Right atrium auricular region (tissue), 2 donors: ENCODE results near the gene RWDD1. TPM values are rescaled to one million over a fixed set of nuclear protein-coding genes. Genes with fewer than 3 reads are reported as not detected.

Experiments
- DNase-seq: peaks from one replicate; pipeline ENCODE4 v3.0.0-alpha.2; 2019; ENCODE audit warnings: low spot score
- H3K27ac ChIP-seq, 2 donors: fragments of 200-600 bp; sonication (generic); 1 replicate in 1 of 2; 2 replicates in 1 of 2; pipeline ENCODE4 v1.5.1; 2016 to 2019
- H3K27me3 ChIP-seq, 2 donors: fragments of 200-600 bp; sonication (generic); one replicate each; pipeline versions ENCODE4 v1.5.1 to v1.6.0; 2017 to 2019
- H3K36me3 ChIP-seq: fragments of 200-600 bp; sonication (generic); one replicate; pipeline ENCODE4 v1.5.1; 2016
- H3K4me1 ChIP-seq, 2 donors: fragments of 200-600 bp; sonication (generic); one replicate each; pipeline versions ENCODE4 v1.5.1 to v1.6.0; 2017 to 2019
- H3K4me3 ChIP-seq, 2 donors: fragments of 200-600 bp; sonication (generic); 1 replicate in 1 of 2; 2 replicates in 1 of 2; pipeline ENCODE4 v1.5.1; 2017 to 2019; ENCODE audit warnings: mild to moderate bottlenecking in 1 of 2, moderate library complexity in 1 of 2
- H3K9me3 ChIP-seq, 2 donors: fragments of 200-600 bp; sonication (generic); one replicate each; pipeline ENCODE4 v1.5.1; 2019
- total RNA-seq, 2 donors: library from RNA; depleted of rRNA; stranded (reverse); fragments of >200 nt; gene quantifications; one replicate each; pipeline ENCODE4 v1.1.0, GENCODE V29; 2016
- TF ChIP-seq, protein P1 (sequence below), 2 donors: fragments of 200-600 bp; sonication (generic); IDR thresholded peaks; one replicate each; pipeline ENCODE4 v1.5.1; 2019; ENCODE audit warnings: antibody characterized with exemption in 2 of 2

Gene RWDD1
- total RNA-seq, 2 donors from 2014 or later = 42.2 to 46.9 TPM

DNA sequence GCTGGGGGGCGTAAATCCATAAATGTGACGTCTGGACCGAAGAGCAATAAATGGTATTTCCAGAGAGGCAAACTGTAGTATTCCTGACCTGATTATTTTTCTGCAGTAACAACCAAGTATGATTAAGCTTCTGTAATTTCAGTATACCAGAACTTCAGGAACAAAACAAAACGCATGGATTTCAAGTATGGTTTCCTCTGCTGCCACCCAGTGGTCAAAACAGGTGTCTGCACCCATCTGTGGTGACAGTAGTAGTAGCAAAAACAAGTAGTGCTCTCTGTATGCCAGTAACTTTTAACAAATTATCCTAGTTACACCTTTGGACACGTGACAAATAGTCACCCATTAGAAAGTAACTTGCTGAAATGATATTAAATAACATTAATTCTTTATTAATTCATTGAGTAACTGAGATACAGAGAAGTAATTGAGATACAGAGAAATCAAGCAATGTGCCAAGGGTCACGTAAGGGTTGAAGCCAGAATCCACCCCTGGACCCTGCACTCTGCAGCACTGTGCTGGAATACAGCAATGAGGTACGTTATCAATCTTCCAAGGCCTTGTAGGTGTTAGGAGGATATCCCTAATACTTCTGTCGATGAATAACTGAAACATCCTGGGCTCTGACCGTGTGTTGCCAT is 9.8 kb upstream of the RWDD1 start:
- Histone ChIP-seq H3K36me3 (no peaks in the 10 kb centered on the region), H3K4me1 (peaks cover 0 to 14% of the 10 kb centered on the region in 2 donors), H3K27ac (no peak overlapping the region), H3K4me3 (peak overlapping the region in 1 of 2 donors; percentile 15), H3K27me3 (no peaks in the 10 kb centered on the region), H3K9me3 (no peaks in the 10 kb centered on the region)
- TF ChIP-seq, protein P1, sequence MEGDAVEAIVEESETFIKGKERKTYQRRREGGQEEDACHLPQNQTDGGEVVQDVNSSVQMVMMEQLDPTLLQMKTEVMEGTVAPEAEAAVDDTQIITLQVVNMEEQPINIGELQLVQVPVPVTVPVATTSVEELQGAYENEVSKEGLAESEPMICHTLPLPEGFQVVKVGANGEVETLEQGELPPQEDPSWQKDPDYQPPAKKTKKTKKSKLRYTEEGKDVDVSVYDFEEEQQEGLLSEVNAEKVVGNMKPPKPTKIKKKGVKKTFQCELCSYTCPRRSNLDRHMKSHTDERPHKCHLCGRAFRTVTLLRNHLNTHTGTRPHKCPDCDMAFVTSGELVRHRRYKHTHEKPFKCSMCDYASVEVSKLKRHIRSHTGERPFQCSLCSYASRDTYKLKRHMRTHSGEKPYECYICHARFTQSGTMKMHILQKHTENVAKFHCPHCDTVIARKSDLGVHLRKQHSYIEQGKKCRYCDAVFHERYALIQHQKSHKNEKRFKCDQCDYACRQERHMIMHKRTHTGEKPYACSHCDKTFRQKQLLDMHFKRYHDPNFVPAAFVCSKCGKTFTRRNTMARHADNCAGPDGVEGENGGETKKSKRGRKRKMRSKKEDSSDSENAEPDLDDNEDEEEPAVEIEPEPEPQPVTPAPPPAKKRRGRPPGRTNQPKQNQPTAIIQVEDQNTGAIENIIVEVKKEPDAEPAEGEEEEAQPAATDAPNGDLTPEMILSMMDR (IDR thresholded peaks at IDR 0.05) = peak; percentile 89 to 96
- DNase-seq = peak; percentile 88

DNA sequence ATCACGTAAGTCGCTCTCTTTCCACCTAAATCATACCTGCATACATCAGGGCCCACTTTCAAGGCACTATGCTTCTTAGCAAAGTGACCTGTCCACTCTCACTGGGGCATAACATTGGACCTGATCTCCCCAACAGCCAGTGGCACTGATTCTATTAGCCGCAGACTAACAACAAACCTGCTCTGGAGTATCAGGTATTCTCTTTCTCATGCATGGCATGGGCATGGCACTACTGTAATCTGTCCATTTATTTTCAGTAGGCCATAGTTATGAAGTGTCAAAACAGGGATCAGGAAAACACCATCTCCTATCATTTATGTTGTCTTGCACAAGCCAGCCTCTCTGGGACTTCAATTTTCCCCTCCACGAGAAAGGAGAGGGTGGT is 9.3 kb upstream of the RWDD1 start:
- TF ChIP-seq, protein P1 (IDR thresholded peaks at IDR 0.05) = no peak
- Histone ChIP-seq H3K27ac (no peak overlapping the region), H3K9me3 (no peaks in the 10 kb centered on the region), H3K36me3 (no peaks in the 10 kb centered on the region), H3K27me3 (no peaks in the 10 kb centered on the region), H3K4me1 (peaks cover 0 to 14% of the 10 kb centered on the region in 2 donors), H3K4me3 (no peak overlapping the region)
- no peak for DNase-seq

DNA sequence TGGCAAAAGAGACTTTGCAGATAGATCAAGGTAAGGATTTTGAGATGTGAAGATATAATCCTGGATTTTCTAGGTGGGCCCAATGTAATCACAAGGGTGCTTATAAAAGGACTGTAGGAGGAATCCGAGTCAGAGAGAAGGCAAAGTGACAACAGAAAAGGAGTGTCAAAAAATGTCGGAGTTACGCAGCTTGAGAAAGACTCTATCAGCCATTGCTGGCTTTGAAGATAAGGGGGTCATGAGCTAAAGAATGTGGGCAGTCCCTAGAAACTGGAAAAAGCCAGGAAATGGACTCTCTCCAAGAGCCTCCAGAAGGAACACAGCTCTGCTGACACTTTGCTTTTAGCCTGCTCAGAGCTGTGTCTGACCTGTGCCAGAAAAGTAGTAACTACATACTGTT is 8.7 kb upstream of the RWDD1 start:
- Histone ChIP-seq H3K36me3 (no peaks in the 10 kb centered on the region), H3K4me1 (peaks cover 0 to 12% of the 10 kb centered on the region in 2 donors), H3K4me3 (no peak overlapping the region), H3K9me3 (no peaks in the 10 kb centered on the region), H3K27me3 (no peaks in the 10 kb centered on the region), H3K27ac (peak overlapping the region in 1 of 2 donors; percentile 10)
- no peak for DNase-seq
- TF ChIP-seq, protein P1 (IDR thresholded peaks at IDR 0.05) = no peak

DNA sequence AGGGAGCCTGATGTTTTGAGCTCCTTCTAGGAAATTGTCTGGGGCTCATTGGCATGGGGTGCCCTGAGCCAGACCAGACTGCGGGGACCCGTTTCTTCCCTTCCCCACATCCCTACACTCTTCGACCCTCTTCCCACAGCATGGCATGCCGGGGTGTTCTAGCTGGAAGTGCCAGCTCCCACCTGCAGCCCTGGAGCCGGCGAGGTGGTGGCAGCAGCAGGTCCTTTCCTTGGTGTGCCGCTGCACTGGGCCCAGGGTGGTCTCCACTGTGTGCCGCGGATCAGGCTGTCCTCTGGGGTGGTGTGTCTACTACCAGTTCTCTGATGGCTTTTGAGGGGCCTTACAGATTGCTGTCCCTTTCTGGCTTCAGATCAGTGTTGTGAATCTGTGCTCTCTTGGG is 7.5 kb upstream of the RWDD1 start:
- Histone ChIP-seq H3K9me3 (no peaks in the 10 kb centered on the region), H3K36me3 (no peaks in the 10 kb centered on the region), H3K4me3 (no peak overlapping the region), H3K4me1 (peaks cover 0 to 8% of the 10 kb centered on the region in 2 donors), H3K27ac (no peak overlapping the region), H3K27me3 (no peaks in the 10 kb centered on the region)
- TF ChIP-seq, protein P1 (IDR thresholded peaks at IDR 0.05) = no peak
- no peak for DNase-seq

DNA sequence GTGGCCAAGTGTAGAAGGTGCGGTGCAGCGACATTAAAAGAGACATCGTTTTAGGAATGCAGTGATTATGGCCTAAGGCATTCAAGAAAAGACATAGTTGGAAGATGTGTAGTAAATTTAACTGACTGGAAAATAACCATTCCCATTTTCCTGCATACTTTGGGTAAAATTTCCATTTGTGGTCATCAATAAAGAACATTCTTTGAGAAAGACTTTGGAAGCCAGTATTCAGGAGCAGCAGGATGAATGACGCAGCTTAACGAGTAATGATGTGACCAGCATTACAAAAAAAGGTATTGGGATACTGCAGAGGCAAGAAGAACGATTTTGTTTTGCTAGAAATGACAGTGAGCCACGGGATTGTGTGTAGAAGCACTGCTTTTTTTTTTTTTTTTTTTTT is 7.0 kb upstream of the RWDD1 start:
- H3K27ac ChIP-seq = no peak overlapping the region
- H3K27me3 ChIP-seq = no peaks in the 10 kb centered on the region
- TF ChIP-seq, protein P1 (IDR thresholded peaks at IDR 0.05) = no peak
- peaks cover 0 to 8% of the 10 kb centered on the region in 2 donors for H3K4me1 ChIP-seq
- no peak overlapping the region for H3K4me3 ChIP-seq
- H3K9me3 ChIP-seq = no peaks in the 10 kb centered on the region
- H3K36me3 ChIP-seq = no peaks in the 10 kb centered on the region
- DNase-seq = no peak
